Activated CD8-positive, alpha-beta T cell treated with anti-CD3 and anti-CD28 coated beads for 36 hours (primary cell): ENCODE results near the gene GJC1. TPM values are rescaled to one million over a fixed set of nuclear protein-coding genes. Genes with fewer than 3 reads are reported as not detected.
"Not testable (repeated sequence)": the region's sequence is repeated elsewhere in the genome, so short reads cannot be mapped to it uniquely, and the experiment has no call there.

ENCODE experiments used
- ATAC-seq: fragments of 200-7000 bp; cut with Tn5 transposase; one replicate; pipeline ENCODE4 v1.10.0; 2021; ENCODE audit warnings: mild to moderate bottlenecking, moderate library complexity
- CTCF ChIA-PET: fragments of 350-600 bp; sonication (Branson Sonifier 250); formaldehyde crosslinking; loops from one replicate; lab custom pipeline; 2021; ENCODE audit warnings: antibody characterized with exemption; lab: Charles Lee
- POLR2A ChIA-PET: fragments of 350-600 bp; sonication (Branson Sonifier 250); formaldehyde crosslinking; loops from one replicate; lab custom pipeline; 2021; ENCODE audit warnings: antibody characterized with exemption; lab: Charles Lee
- DNase-seq: peaks from one replicate; pipeline ENCODE4 v3.0.0-alpha.2; 2020
- H3K27ac Mint-ChIP-seq: one replicate; pipeline ENCODE4 v1.8.0; 2021; ENCODE audit warnings: mild to moderate bottlenecking, mixed read lengths
- H3K27me3 Mint-ChIP-seq: one replicate; pipeline ENCODE4 v1.8.0; 2021; ENCODE audit warnings: mixed read lengths
- H3K36me3 Mint-ChIP-seq: one replicate; pipeline ENCODE4 v1.8.0; 2021; ENCODE audit warnings: low read depth, mixed read lengths
- H3K4me1 Mint-ChIP-seq: one replicate; pipeline ENCODE4 v1.8.0; 2021; ENCODE audit warnings: low read depth, mixed read lengths
- H3K4me3 Mint-ChIP-seq: one replicate; pipeline ENCODE4 v1.8.0; 2021; ENCODE audit warnings: mild to moderate bottlenecking, moderate library complexity, mixed read lengths
- H3K9me3 Mint-ChIP-seq: one replicate; pipeline ENCODE4 v1.8.0; 2021; ENCODE audit warnings: mixed read lengths
- CTCF ChIP-seq: fragments of 200-600 bp; IDR thresholded peaks from one replicate; pipeline ENCODE4 v1.8.0; 2022; ENCODE audit warnings: antibody characterized with exemption, mild to moderate bottlenecking
- intact Hi-C: fragments of 100-400 bp; cut with micrococcal nuclease; formaldehyde crosslinking; loops from one replicate; pipeline ENCODE4 v1.10.0; 2022
- total RNA-seq, 2 experiments: library from RNA; stranded (reverse); gene quantifications; one replicate each; pipeline ENCODE4 v1.2.3, GENCODE V29; 2021

GJC1 gene
- total RNA-seq, 2 experiments from 2014 or later, result 5.6 TPM

DNA sequence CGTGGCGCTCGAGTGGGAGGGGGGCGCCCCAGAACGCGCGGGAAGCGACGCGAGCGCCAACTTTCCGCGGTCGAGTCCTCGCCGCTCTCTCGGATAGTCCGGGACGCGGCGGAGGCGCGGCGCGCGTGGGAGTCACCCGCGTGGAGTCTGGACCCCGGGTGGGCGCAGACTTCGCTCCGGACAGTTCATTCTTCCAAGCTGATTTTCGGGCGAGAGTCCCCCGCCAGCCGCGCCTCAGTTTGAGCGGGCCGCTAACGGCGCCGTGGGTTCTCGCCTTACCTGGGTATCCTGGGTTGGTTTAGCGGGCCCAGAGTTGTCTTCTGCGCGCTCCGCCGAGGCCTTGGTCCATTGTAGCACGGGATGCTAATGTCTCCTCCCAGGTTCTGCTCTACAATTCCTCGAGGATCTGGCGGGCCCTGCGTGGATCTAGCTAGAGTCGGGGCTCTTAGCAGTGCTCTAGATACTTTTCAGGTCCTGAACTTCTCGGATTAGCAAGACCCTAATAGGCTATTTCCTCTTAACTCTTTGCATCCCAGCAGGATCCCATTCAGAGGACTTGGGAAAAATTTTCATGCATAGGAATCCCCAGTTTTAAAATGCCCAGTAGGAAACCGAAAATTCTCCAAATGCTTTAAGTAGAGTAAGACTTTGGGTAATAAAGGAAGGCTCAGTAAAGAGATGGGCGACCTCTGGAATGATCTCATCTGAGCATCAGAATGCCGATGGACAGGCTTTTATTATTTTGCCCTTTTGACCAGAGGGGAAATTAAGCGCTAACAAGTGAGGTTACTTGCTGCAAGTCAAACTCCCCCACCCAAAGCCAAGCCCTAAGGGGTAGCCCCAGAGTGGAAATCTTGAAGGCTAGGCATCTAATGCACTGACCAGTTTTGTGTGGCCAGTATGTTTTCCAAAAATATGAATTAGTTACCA is 537 bp upstream of the GJC1 start:
- peaks cover 44% of the 10 kb centered on the region for H3K27me3 Mint-ChIP-seq
- ChIA-PET POLR2A (interaction anchor here (0.5 kb wide), 1 partner anchor 402 kb away, joined by 3 read pairs; no protein-coding TSS in a partner anchor), CTCF (interaction anchor here (1.6 kb wide), 1 partner anchor 52 kb away, joined by 11 read pairs; no protein-coding TSS in a partner anchor)
- H3K27ac Mint-ChIP-seq, result no peak overlapping the region
- intact Hi-C loops, result no loop called here
- no peak for TF ChIP-seq CTCF
- peaks cover 9% of the 10 kb centered on the region for H3K4me1 Mint-ChIP-seq
- DNase-seq (peak; percentile 28), ATAC-seq (peak; percentile 32)
- no peaks in the 10 kb centered on the region for H3K36me3 Mint-ChIP-seq
- no peaks in the 10 kb centered on the region for H3K9me3 Mint-ChIP-seq
- peak overlapping the region; percentile 69 for H3K4me3 Mint-ChIP-seq

DNA sequence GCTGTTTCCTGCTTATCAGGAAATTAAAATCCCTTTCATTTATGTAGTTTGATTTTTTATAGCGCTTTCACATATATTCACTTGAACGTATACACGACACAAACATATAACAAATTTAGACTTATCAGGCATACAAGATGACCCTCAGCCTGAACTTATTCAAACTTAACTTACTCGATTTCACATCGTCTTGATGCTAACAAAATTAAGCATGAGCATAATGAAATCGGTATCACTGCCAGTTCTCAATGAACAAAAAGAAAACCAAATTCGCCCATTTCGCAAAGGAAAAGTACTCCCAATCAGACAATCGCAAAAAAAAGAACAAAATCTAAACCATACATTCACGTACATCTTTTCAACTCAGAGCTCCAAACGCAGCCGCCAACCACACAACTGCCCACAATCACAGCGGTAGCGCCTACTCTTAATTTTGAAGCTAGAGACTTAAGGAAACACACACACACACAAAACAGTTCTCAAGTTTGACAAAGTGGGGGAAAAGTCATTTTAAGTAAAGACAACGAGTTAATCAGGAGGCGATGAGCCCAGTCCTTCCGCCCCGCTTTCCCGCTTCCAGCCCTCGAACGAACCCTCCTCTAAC is 1.1 kb downstream of the GJC1 start:
- Mint-ChIP-seq H3K4me3 (peak overlapping the region; percentile 76), H3K9me3 (no peaks in the 10 kb centered on the region), H3K4me1 (peaks cover 9% of the 10 kb centered on the region), H3K27me3 (peaks cover 45% of the 10 kb centered on the region), H3K36me3 (no peaks in the 10 kb centered on the region), H3K27ac (peak overlapping the region; percentile 6)
- DNase-seq, result peak; percentile 48
- CTCF ChIA-PET, result interaction anchor here (0.8 to 1.8 kb wide), 4 partner anchors 21 to 53 kb away, joined by 3 to 8 read pairs (median 4); no protein-coding TSS in a partner anchor
- no peak for ATAC-seq
- POLR2A ChIA-PET, result interaction anchor here (0.5 to 0.6 kb wide), 3 partner anchors 9 to 206 kb away, joined by 3 read pairs; no protein-coding TSS in a partner anchor
- TF ChIP-seq CTCF, result no peak
- intact Hi-C loops, result no loop called here

DNA sequence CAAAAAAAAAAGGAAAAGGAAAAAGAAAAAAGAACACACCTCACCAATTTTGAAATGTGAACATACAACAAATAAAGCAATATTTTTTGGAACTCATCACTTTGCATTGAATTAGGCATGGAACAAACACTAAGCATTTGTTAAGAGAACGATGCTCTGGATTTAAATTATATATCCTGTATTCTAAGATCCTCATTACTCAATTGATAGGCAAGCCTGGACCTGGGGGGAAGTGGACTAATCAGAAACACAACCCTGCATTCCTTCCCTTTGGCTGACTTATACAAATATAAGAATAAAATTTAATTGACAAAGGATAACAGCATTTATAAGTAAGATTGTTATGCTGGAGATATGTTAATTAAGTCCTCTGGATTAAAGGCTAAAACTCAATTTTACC is 2.2 kb downstream of the GJC1 start:
- peaks cover 41% of the 10 kb centered on the region for H3K27me3 Mint-ChIP-seq
- no peak overlapping the region for H3K4me3 Mint-ChIP-seq
- ATAC-seq, result no peak
- no peak for DNase-seq
- no peak for TF ChIP-seq CTCF
- intact Hi-C loops, result no loop called here
- H3K4me1 Mint-ChIP-seq, result peaks cover 9% of the 10 kb centered on the region
- no peaks in the 10 kb centered on the region for H3K36me3 Mint-ChIP-seq
- no peaks in the 10 kb centered on the region for H3K9me3 Mint-ChIP-seq
- ChIA-PET CTCF (interaction anchor here (1.8 kb wide), 2 partner anchors 47 to 50 kb away, joined by 5 to 8 read pairs; no protein-coding TSS in a partner anchor), POLR2A (no interaction called here)
- no peak overlapping the region for H3K27ac Mint-ChIP-seq

- no peaks in the 10 kb centered on the region for H3K36me3 Mint-ChIP-seq
- no peak for TF ChIP-seq CTCF
- CTCF ChIA-PET, result interaction anchor here (1.2 to 1.6 kb wide), 4 partner anchors 24 to 52 kb away, joined by 3 to 6 read pairs (median 4); no protein-coding TSS in a partner anchor
- intact Hi-C loops, result no loop called here
- peaks cover 9% of the 10 kb centered on the region for H3K4me1 Mint-ChIP-seq
- ATAC-seq (no peak), DNase-seq (no peak)
- POLR2A ChIA-PET, result no interaction called here
- H3K27ac Mint-ChIP-seq, result no peak overlapping the region
- H3K4me3 Mint-ChIP-seq, result no peak overlapping the region
- peaks cover 36% of the 10 kb centered on the region for H3K27me3 Mint-ChIP-seq
- H3K9me3 Mint-ChIP-seq, result no peaks in the 10 kb centered on the region
These were observed 3.8 kb downstream of the GJC1 start for GRCh38 chr17:44826123-44826790.

DNA sequence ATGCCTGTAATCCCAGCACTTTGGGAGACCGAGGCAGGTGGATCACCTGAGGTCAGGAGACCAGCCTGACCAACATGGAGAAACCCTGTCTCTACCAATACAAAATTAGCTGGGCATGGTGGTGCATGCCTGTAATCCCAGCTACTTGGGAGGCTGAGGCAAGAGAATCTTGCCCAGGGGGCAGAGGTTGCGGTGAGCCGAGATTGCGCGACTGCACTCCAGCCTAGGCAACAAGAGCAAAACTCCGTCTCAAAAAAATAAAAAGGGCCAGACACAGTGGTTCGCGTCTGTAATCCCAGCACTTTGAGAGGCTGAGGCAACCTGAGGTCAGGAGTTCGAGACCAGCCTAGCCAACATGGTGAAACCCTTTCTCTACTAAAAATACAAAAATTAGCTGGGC is 4.9 kb downstream of the GJC1 start:
- not testable (repeated sequence) for DNase-seq, H3K4me3 Mint-ChIP-seq

More for the DNA sequence above, 4.9 kb downstream of the GJC1 start:
- ATAC-seq, intact Hi-C loops, CTCF ChIA-PET, POLR2A ChIA-PET, H3K9me3 Mint-ChIP-seq, H3K27ac Mint-ChIP-seq, H3K4me1 Mint-ChIP-seq, H3K36me3 Mint-ChIP-seq: not testable (repeated sequence)
- H3K27me3 Mint-ChIP-seq, result peaks cover 27% of the 10 kb centered on the region
